ENCODE measurements around the gene EGFL7. TPM values are rescaled to one million over a fixed set of nuclear protein-coding genes. Genes with fewer than 3 reads are reported as not detected.

The EGFL7 gene
- total RNA-seq, 1 experiment from 2014 or later: 38.0 TPM

- H3K9ac ChIP-seq (ENCODE audit: extremely low read depth, insufficient read length, low read length): no peak overlapping the region
- TF ChIP-seq, protein P1, sequence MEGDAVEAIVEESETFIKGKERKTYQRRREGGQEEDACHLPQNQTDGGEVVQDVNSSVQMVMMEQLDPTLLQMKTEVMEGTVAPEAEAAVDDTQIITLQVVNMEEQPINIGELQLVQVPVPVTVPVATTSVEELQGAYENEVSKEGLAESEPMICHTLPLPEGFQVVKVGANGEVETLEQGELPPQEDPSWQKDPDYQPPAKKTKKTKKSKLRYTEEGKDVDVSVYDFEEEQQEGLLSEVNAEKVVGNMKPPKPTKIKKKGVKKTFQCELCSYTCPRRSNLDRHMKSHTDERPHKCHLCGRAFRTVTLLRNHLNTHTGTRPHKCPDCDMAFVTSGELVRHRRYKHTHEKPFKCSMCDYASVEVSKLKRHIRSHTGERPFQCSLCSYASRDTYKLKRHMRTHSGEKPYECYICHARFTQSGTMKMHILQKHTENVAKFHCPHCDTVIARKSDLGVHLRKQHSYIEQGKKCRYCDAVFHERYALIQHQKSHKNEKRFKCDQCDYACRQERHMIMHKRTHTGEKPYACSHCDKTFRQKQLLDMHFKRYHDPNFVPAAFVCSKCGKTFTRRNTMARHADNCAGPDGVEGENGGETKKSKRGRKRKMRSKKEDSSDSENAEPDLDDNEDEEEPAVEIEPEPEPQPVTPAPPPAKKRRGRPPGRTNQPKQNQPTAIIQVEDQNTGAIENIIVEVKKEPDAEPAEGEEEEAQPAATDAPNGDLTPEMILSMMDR (conservative IDR thresholded peaks at IDR 0.05): no peak
- no CpG with 5 or more reads among the region's 12 CpGs for WGBS (ENCODE audit: extremely low coverage, insufficient read length, low lambda C conversion rate)
These were observed 46.4 kb upstream of the EGFL7 start for GRCh38 chr9:136616307-136616635.

More at GRCh38 chr9:136616307-136616635, 46.4 kb upstream of the EGFL7 start:
- H3K23me2 ChIP-seq (ENCODE audit: insufficient read length, low read depth, low read length, poor library complexity, severe bottlenecking): no peaks in the 10 kb centered on the region
- no peak overlapping the region for H4K8ac ChIP-seq (replicated peaks; ENCODE audit: insufficient read length, low read depth, low read length)
- Mint-ChIP-seq H3K9me3 (no peaks in the 10 kb centered on the region), H3K27me3 (ENCODE audit: low read depth) (peaks cover 6% of the 10 kb centered on the region), H3K36me3 (ENCODE audit: insufficient read depth in 1 of 3, low read depth in 3 of 3) (no peaks in the 10 kb centered on the region), H3K4me1 (peaks cover 10 to 12% of the 10 kb centered on the region in 2 experiments), H3K4me3 (no peak overlapping the region; a peak in 1 of 5 replicates), H3K27ac (no peak overlapping the region)
- no peak overlapping the region for H2BK20ac ChIP-seq (ENCODE audit: low read depth, low read length, poor library complexity, severe bottlenecking)
- H2BK120ac ChIP-seq (ENCODE audit: low read depth, low read length, poor library complexity, severe bottlenecking): no peak overlapping the region
- H2BK5ac ChIP-seq (ENCODE audit: insufficient read length, low read length): no peak overlapping the region
- no peak overlapping the region for H3K4ac ChIP-seq (ENCODE audit: low read depth, low read length)
- no peaks in the 10 kb centered on the region for H3K79me2 ChIP-seq (ENCODE audit: insufficient read depth, low read length)
- no peak overlapping the region for H3K27ac ChIP-seq (ENCODE audit: insufficient read length, low read depth, low read length)
- H4K5ac ChIP-seq (ENCODE audit: insufficient read length, low read depth, low read length): no peak overlapping the region
- H3K56ac ChIP-seq (ENCODE audit: insufficient read length, low read depth, low read length): no peak overlapping the region
- peak overlapping the region; percentile 35 for H3K14ac ChIP-seq (ENCODE audit: insufficient read depth, low read length)
- H3K9me3 ChIP-seq (ENCODE audit: control insufficient read depth, low read depth, low read length): no peaks in the 10 kb centered on the region
- no peak overlapping the region for H4K91ac ChIP-seq (ENCODE audit: insufficient read length, low read depth, low read length)
- no peaks in the 10 kb centered on the region; the same call in 1 of the 2 replicates for H3K4me1 ChIP-seq (ENCODE audit: insufficient read depth, low read length)
- H2AK5ac ChIP-seq (ENCODE audit: insufficient read length, low read length): no peak overlapping the region
- H3K27me3 ChIP-seq (ENCODE audit: insufficient read depth, low read length): no peaks in the 10 kb centered on the region
- H3K79me1 ChIP-seq (ENCODE audit: insufficient read depth, low read depth, low read length, poor library complexity, severe bottlenecking): no peaks in the 10 kb centered on the region
- no peak overlapping the region for H3K23ac ChIP-seq (ENCODE audit: insufficient read length, low read depth, low read length)
- no peak overlapping the region for H3K4me2 ChIP-seq (ENCODE audit: insufficient read depth, insufficient read length, low read length)
- DNase-seq: no peak
- no peak overlapping the region for H3K18ac ChIP-seq (ENCODE audit: insufficient read length, low read depth, low read length)
- no peak overlapping the region for H2BK15ac ChIP-seq (ENCODE audit: low read depth, low read length)
- H3T11ph ChIP-seq (ENCODE audit: low read length): no peak overlapping the region
- no peak overlapping the region for H2AFZ ChIP-seq (ENCODE audit: low read length)
- H2BK12ac ChIP-seq (ENCODE audit: insufficient read length, low read depth, low read length): no peak overlapping the region
- no peaks in the 10 kb centered on the region for H4K20me1 ChIP-seq (ENCODE audit: control insufficient read depth, insufficient read depth, insufficient read length)

All from H9 (cell line).